ENCODE results near the gene TRIM23.

TRIM23 gene

DNA sequence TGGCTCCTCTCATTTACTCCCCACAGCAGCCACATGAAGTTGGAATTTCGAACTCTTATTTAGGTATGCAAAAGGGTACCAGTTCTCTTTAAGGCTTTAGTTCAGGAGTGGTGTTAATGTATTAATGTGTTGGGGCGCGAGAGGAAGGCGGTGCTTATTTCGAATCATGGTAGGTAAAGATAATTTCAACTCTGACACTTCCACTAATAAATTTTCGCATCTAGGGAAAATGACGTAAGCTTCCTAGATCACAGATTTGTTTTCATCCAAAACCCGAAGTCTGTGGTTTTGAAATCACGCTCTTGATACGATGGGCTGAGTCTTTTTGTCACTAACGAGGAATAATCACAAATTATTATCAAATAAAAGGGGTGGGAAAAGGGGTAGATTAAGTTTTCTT is 60.4 kb downstream of the TRIM23 start:
- DNase-seq = no peak

DNA sequence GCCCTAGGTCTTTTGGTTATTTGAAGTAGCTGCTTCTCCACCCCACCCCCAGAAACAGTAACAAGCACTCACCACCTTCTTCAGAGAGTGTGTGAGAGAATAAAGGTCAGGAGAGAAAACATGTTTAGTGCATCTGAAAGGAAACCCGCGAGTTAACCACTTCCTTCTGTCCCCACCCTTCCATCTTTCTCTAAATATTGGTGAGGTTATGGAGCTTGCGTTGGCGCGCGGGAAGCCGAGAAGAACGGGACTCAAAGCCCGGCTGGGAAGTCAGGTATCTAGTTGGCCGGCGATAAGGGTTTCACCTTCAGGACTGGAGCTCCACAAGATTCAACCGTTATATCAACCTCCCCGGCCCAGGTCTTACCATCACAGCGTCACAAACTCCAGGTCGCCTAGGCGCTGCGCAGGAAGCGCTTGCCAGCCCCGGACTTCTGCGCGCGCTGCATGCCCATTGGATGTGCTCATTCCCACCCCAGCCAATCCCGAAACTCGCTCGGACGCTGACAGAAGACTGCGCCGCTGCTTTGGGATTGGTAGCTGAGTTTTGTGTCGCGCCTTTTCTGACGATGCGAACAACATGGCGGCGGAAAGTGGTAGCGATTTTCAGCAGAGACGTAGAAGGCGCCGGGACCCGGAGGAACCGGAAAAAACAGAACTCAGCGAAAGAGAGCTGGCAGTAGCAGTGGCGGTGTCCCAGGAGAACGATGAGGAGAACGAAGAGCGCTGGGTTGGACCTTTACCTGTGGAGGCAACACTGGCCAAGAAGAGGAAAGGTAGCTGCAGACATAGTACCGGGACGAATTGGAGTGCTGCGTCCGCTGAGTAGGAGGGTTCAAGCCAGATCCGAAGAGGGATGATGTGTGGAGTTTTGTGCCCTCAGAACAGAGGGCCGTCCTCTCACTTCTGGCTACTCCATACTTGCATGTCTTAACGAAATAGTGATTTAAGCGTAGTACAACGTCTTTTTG is 61.1 kb downstream of the TRIM23 start, which contains the start of the genes CENPK and PPWD1:
CENPK (minus strand) TSS at position 438 of the 971 bp plus-strand sequence. CDS start 8,261 bp downstream, outside the sequence.
PPWD1 (plus strand) TSS at position 566 of the 971 bp plus-strand sequence; CDS start at position 581, 15 bp downstream.
- peak; percentile 81 to 94 for DNase-seq

DNA sequence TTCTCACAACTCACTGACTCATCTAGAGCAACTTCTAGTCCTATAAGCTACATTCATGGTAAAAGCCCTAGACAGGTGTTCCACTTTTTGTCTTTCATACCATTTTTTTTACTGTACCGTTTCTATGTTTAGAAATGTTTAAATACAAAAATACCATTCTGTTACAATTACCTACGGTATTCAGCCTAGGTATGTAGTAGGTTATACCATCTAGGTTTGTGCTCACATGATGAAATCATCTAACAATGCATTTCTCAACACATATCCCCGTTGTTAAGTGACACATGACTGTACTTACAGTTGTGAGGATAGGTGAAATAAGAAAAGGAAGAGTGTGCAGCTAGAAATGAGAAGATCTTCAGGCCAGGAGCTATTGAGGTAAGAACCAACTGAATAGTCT is 67.4 kb downstream of the TRIM23 start:
- no peak for DNase-seq

DNA sequence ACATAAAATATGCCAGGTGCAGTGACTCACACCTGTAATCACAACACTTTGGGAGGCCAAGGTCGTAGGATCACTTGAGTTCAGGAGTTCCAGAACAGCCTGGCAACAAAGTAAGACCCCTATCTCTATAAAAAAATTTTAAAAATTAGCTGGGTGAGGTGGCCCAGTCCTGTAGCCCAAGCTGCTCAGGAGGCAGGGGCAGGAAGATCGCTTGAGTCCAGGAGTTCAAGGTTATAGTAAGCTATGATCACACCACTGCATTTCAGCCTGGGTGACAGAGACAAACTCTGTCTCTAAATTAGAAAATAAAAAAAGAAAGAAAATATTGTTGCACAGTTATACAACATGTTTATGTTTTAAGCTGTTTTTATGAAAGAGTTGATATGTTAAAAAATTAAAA is 68.0 kb downstream of the TRIM23 start:
- DNase-seq = no peak

DNA sequence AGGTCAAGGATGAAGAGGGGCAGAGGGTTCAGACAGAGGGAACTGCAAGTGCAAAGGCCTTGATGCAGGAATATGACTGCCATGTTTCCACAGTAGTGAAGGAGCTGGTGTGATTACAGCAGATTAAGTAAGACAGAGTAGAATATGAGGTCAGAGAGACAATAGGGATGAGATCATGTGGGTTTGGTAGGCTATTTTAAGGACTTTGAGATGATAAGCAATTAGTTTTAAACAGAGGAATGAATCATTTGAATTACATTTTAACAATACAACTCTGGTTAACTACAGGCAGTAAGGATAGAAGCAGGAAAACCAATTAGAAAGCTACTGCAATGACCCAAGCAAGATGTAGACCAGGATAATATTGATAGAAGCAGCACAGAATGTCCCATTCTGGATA is 68.8 kb downstream of the TRIM23 start:
- DNase-seq = no peak

DNA sequence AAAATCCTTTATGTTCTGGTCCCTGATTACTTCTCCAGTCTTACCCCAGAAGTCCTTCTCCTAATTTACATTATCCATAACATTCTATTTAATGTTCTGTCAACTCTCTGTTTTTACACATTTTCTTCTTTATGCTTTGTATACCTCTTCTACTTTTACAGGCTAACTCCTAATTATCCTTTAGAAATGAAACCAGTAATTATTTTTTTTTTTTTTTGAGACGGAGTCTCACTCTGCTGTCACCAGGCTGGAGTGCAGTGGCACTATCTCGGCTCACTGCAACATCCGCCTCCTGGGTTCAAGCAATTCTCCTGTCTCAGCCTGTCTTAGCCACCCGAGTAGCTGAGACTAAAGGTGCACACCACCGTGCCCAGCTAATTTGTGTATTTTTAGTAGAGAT is 70.2 kb downstream of the TRIM23 start:
- no peak for DNase-seq

DNA sequence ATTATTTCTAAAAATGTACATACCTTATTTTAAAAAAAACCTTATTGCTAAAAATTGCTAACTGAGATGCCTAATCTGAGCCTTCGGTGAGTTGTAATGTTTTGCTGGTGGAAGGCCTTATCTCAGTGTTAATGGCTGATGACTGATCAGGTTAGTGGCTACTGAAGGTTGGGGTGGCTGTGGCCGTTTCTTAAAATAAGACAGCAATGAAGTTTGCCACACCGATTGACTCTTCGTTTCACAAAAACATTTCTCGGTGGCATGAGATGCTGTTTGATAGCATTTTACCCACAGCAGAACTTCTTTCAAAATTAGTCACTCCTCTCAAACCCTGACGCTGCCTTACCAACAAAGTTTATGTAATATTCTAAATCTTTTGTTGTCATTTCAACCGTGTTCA is 75.9 kb downstream of the TRIM23 start:
- no peak for DNase-seq

DNA sequence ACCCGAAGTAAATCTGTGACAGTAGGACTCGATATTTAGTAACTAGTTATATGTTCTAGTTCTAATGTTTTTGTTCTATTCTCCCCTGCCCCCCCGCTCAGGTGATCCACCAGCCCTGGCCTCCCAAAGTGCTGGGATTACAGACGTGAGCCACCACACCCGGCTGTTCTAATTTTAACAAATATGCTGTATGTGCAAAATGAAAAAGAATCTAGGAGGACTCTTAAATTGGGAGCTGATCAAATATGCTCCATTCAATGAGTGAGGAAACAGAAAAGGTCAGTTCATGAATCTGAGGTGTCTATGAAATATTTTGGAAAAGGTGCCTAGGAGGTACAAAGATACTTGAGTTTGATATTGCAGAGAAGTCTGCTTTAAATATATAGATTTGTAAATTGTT is 78.0 kb downstream of the TRIM23 start:
- DNase-seq = no peak

DNA sequence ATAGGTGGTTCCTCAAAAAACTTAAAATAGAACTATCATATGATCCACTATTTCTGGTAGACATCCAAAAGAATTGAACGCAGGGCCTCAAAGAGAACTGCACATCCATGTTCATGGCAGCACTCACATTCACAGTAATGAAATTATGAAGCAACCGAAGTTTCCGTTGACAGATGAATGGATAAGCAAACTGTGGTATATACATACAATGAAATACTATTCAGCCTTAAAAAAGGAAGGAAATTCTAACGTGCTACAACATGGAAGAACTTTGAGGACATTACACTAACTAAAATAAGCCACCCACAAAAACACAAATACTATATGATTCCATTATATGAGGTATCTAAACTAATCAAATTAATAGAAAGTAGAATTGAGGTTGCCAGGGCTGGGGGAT is 79.7 kb downstream of the TRIM23 start:
- DNase-seq = no peak

DNA sequence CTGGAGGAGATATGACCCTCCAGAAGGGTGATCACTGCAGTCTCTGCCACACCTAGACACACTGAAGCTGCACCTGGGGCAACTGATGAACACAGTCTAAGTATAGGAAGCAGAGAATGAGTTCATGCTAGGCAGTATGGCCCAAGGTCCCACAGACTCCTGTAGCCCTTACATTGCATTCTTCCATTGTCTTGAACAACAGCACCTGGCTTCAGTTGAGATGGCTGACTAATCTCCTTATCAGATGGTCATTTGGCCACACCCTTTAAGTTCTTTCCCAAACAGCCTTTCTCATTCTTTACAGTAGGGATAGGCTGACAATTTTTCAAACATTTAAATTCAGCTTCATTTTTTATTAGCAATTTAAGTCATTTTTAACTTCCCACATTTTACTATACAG is 84.3 kb downstream of the TRIM23 start:
- DNase-seq = no peak
